Left ventricle myocardium inferior (tissue), 1 donor: ENCODE results near the gene FOXN3. TPM values are rescaled to one million over a fixed set of nuclear protein-coding genes. Genes with fewer than 3 reads are reported as not detected.

Experiments used
- DNase-seq: peaks from one replicate; pipeline ENCODE4 v3.0.0-alpha.2; 2020
- H3K27ac ChIP-seq: fragments of 200-600 bp; replicated peaks from 2 replicates; pipeline ENCODE4 v1.8.0; 2021
- H3K27me3 ChIP-seq: fragments of 200-600 bp; 2 replicates; pipeline ENCODE4 v1.8.0; 2021; ENCODE audit warnings: low read depth
- H3K36me3 ChIP-seq: fragments of 200-600 bp; 2 replicates; pipeline ENCODE4 v1.8.0; 2021
- H3K4me1 ChIP-seq: fragments of 200-600 bp; 2 replicates; pipeline ENCODE4 v1.8.0; 2021
- H3K4me3 ChIP-seq: fragments of 200-600 bp; 2 replicates; pipeline ENCODE4 v1.8.0; 2021; ENCODE audit warnings: mild to moderate bottlenecking, moderate library complexity
- H3K9me3 ChIP-seq: fragments of 200-600 bp; replicated peaks from 2 replicates; pipeline ENCODE4 v1.8.0; 2021
- intact Hi-C: fragments of 100-400 bp; cut with micrococcal nuclease; formaldehyde crosslinking; loops from one replicate; pipeline ENCODE4 v1.11.0; 2022
- total RNA-seq: library from RNA; stranded (reverse); fragmentation: NEBNext Ultra II Directional; extraction: Animal tissue kit (Norgen Biotek cat#: 25700); gene quantifications from one replicate; pipeline ENCODE4 v1.2.1, GENCODE V29; 2021
- TF ChIP-seq, protein P1 (sequence below): fragments of 200-600 bp; IDR thresholded peaks from 2 replicates; pipeline ENCODE4 v1.8.0; 2021; ENCODE audit warnings: antibody characterized with exemption, mild to moderate bottlenecking, borderline replicate concordance
- donor health status: DM: no; HTN: yes; CAD: no; lungs with severe emphysema.

FOXN3 gene
- total RNA-seq, 1 donor from 2014 or later: 120 TPM

DNA sequence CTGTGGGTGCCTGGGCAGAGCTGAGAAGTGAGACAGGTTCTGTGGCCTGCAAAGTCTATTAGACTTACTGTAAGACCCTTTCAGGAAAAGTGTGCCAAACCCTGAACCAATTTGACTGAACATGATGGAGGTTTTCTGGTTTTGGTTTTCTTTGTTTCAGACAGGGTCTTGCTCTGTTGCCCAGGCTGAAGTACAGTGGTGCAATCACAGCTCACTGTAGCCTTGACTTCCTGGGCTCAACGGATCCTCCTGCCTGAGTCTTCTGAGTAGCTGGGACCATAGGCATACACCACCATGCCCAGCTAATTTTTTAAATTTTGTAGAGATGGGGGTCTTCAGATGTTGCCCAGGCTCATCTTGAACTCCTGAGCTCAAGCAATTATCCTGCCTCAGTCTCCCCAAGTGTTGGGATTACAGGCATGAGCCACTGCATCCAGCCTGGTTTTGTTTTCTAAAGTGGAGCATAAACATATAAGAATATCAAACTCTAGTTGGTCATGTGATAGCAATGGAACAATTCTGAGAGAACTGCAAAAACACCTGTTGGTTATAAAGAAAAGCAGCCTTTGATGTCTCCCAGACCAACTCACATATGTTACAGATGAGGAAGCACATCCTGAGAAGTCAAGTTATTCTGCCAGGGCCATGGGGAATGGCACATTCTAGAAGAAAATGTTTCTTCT, 166.9 kb downstream of the FOXN3 start:
- TF ChIP-seq, protein P1, sequence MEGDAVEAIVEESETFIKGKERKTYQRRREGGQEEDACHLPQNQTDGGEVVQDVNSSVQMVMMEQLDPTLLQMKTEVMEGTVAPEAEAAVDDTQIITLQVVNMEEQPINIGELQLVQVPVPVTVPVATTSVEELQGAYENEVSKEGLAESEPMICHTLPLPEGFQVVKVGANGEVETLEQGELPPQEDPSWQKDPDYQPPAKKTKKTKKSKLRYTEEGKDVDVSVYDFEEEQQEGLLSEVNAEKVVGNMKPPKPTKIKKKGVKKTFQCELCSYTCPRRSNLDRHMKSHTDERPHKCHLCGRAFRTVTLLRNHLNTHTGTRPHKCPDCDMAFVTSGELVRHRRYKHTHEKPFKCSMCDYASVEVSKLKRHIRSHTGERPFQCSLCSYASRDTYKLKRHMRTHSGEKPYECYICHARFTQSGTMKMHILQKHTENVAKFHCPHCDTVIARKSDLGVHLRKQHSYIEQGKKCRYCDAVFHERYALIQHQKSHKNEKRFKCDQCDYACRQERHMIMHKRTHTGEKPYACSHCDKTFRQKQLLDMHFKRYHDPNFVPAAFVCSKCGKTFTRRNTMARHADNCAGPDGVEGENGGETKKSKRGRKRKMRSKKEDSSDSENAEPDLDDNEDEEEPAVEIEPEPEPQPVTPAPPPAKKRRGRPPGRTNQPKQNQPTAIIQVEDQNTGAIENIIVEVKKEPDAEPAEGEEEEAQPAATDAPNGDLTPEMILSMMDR: no peak
- Histone ChIP-seq H3K4me1 (peaks cover 55% of the 10 kb centered on the region), H3K27me3 (no peaks in the 10 kb centered on the region), H3K4me3 (no peak overlapping the region), H3K27ac (no peak overlapping the region), H3K9me3 (no peaks in the 10 kb centered on the region), H3K36me3 (no peaks in the 10 kb centered on the region)
- intact Hi-C loops: no loop called here
- no peak for DNase-seq

DNA sequence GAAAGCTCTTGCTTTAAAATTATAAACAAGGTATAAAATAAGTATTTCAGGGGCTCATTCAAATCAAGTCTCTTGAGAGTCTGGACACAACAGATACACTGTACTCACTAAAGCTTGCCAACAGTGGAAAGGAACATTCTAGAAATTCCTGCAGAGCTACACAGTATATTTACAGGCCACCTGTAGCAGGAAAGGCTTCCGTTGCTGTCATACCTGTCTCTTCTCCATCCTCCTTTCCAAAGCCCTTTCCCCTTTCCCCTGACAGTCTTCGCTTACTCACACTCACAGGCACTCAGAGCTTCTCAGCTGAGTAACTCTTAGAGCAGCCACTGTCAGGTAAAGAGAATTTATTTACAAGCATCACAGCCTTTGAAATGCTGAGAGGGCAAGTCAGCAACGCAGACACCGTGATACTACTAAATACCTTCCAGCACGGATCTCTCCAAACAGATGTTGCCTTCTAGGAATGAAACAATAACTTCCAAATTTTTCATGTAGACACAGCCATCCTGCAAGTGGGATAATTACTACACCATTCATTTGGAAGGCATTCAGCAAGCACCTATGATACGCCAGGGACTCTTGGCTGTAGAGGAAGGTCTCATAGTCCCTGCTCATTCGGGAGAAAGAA, 167.9 kb downstream of the FOXN3 start:
- Histone ChIP-seq H3K27ac (no peak overlapping the region), H3K36me3 (no peaks in the 10 kb centered on the region), H3K9me3 (no peaks in the 10 kb centered on the region), H3K4me3 (no peak overlapping the region), H3K27me3 (no peaks in the 10 kb centered on the region), H3K4me1 (peaks cover 53% of the 10 kb centered on the region)
- no peak for DNase-seq
- TF ChIP-seq, protein P1: no peak
- intact Hi-C loops: no loop called here

DNA sequence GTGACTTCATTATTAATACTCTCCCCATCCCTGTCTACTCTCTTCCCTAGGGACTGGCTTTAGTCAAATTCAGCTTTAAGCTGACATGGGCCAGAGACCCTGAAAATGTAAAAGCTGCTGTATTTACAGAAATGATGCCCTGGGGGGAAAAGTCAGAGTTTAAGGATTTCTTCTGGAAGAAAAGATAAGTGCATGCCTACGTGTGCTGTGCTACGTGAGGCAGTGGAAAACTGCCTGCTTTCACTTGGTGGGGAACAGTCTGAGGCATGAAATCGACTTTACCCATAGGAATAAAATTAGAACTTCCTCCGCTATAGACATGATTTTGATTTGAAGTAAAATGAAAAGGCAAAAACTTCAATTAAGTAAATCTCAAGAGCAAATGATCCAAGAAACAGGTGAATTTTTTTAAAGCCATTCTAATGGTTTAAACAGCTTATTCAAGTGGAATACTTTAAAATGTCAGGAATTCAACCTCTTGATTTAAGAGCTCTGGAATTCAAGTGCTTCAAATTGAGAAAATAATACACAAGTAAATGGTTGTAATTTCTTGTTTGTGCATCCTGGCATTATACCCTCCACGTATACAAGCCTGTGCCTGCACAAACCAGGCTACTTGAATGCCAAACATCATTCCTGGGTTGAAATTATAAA, 168.5 kb downstream of the FOXN3 start:
- intact Hi-C loops: no loop called here
- no peaks in the 10 kb centered on the region for H3K27me3 ChIP-seq
- TF ChIP-seq, protein P1: no peak
- no peak overlapping the region for H3K27ac ChIP-seq
- DNase-seq: no peak
- H3K4me1 ChIP-seq: peaks cover 54% of the 10 kb centered on the region
- H3K4me3 ChIP-seq: no peak overlapping the region
- no peaks in the 10 kb centered on the region for H3K36me3 ChIP-seq
- no peaks in the 10 kb centered on the region for H3K9me3 ChIP-seq

DNA sequence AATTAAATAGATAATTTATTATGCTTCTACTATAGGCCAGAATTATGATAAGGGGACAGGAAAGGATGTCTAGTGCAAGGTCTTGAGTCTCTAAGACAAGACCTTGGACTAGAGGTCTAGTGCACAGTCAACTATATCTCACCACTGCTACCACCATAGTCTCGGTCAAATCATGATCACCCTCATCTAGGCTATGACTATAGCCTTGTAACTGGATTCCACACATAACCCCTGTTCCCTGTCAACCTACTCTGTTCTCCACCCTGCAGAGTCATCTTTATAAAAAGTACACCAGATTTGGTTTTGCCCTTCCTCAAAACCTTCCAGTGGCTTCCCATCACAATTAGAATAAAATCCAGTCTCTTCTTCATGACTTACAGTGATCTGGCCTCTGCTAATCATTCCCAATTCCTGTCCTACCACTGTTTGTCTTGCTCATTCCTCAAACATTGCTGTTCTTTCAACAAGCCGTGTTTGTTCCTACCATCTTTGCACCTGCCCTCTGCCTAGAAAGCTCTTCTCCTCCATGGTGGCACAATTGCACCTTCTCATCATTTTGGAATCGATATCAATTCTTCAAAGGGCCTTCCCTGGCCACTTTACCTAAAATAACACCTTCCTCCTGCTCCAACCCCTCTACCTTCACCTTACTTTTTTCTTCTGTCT, 169.4 kb downstream of the FOXN3 start:
- H3K9me3 ChIP-seq: no peaks in the 10 kb centered on the region
- TF ChIP-seq, protein P1: no peak
- peaks cover 54% of the 10 kb centered on the region for H3K4me1 ChIP-seq
- H3K36me3 ChIP-seq: no peaks in the 10 kb centered on the region
- no peaks in the 10 kb centered on the region for H3K27me3 ChIP-seq
- H3K4me3 ChIP-seq: no peak overlapping the region
- intact Hi-C loops: no loop called here
- H3K27ac ChIP-seq: no peak overlapping the region
- DNase-seq: no peak

DNA sequence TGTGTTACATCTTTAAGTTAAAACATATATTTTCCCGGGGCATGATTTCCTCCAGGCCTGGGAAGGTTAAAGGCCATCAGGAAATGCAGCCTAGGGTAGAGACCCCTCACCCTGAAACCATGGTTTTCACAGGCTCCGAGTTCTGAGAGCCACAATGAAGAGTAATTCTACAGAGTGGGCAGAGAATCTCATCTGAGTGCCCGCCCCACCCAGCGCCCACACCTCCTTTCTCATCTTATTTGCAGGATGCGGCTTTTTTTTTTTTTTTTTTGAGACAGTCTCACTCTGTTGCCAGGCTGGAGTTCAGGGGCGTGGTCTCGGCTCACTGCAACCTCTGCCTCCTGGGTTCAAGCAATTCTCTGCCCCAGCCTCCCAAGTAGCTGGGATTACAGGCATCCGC, 170.7 kb downstream of the FOXN3 start:
- Histone ChIP-seq H3K4me1 (peaks cover 63% of the 10 kb centered on the region), H3K4me3 (no peak overlapping the region), H3K27ac (no peak overlapping the region), H3K27me3 (no peaks in the 10 kb centered on the region), H3K9me3 (no peaks in the 10 kb centered on the region), H3K36me3 (no peaks in the 10 kb centered on the region)
- TF ChIP-seq, protein P1: no peak
- DNase-seq: no peak
- intact Hi-C loops: no loop called here
